Rectal smooth muscle tissue (tissue), 1 donor: ENCODE data around the gene FCN2.

Experiments
- H3K27ac ChIP-seq: one replicate; pipeline ENCODE4 v1.7.0; 2013; ENCODE audit warnings: low read depth, low read length, inconsistent platforms
- H3K27me3 ChIP-seq: one replicate; pipeline ENCODE4 v1.7.0; 2013; ENCODE audit warnings: low read length; ENCODE audit not compliant: control insufficient read depth, insufficient read depth
- H3K36me3 ChIP-seq: one replicate; pipeline ENCODE4 v1.7.0; 2013; ENCODE audit warnings: low read length; ENCODE audit not compliant: control insufficient read depth, insufficient read depth
- H3K4me1 ChIP-seq: one replicate; pipeline ENCODE4 v1.7.0; 2013; ENCODE audit warnings: low read length; ENCODE audit not compliant: control insufficient read depth, insufficient read depth
- H3K4me3 ChIP-seq: one replicate; pipeline ENCODE4 v1.7.0; 2013; ENCODE audit warnings: low read length
- H3K9ac ChIP-seq: one replicate; pipeline ENCODE4 v1.7.0; 2013; ENCODE audit warnings: low read length

Gene FCN2

GRCh38 chr9:134877541-134877940 is 3.1 kb upstream of the FCN2 start:
- H3K27ac ChIP-seq = no peak overlapping the region
- no peak overlapping the region for H3K9ac ChIP-seq
- H3K4me1 ChIP-seq = no peaks in the 10 kb centered on the region
- H3K4me3 ChIP-seq = no peak overlapping the region
- H3K27me3 ChIP-seq = no peaks in the 10 kb centered on the region
- H3K36me3 ChIP-seq = no peaks in the 10 kb centered on the region

GRCh38 chr9:134879664-134880483 is 736 bp upstream of the FCN2 start:
- Histone ChIP-seq H3K27ac (no peak overlapping the region), H3K4me1 (no peaks in the 10 kb centered on the region), H3K9ac (no peak overlapping the region), H3K27me3 (no peaks in the 10 kb centered on the region), H3K36me3 (no peaks in the 10 kb centered on the region), H3K4me3 (no peak overlapping the region)

- Histone ChIP-seq H3K27me3 (no peaks in the 10 kb centered on the region), H3K9ac (no peak overlapping the region)
These were observed 682 bp downstream of the FCN2 start for GRCh38 chr9:134881313-134881670.

GRCh38 chr9:134882204-134882785 is 1.7 kb downstream of the FCN2 start:
- H3K4me3 ChIP-seq = no peak overlapping the region
- no peak overlapping the region for H3K9ac ChIP-seq
- H3K4me1 ChIP-seq = no peaks in the 10 kb centered on the region

More at GRCh38 chr9:134881313-134881670, 682 bp downstream of the FCN2 start:
- Histone ChIP-seq H3K4me1 (no peaks in the 10 kb centered on the region), H3K27ac (no peak overlapping the region), H3K4me3 (no peak overlapping the region), H3K36me3 (no peaks in the 10 kb centered on the region)

GRCh38 chr9:134883040-134883782 is 2.6 kb downstream of the FCN2 start:
- Histone ChIP-seq H3K4me1 (no peaks in the 10 kb centered on the region), H3K9ac (no peak overlapping the region), H3K27me3 (no peaks in the 10 kb centered on the region), H3K36me3 (no peaks in the 10 kb centered on the region), H3K27ac (no peak overlapping the region), H3K4me3 (no peak overlapping the region)

More at GRCh38 chr9:134882204-134882785, 1.7 kb downstream of the FCN2 start:
- H3K27me3 ChIP-seq = no peaks in the 10 kb centered on the region
- H3K36me3 ChIP-seq = no peaks in the 10 kb centered on the region
- no peak overlapping the region for H3K27ac ChIP-seq

GRCh38 chr9:134884492-134884891 is 3.9 kb downstream of the FCN2 start:
- H3K36me3 ChIP-seq = no peaks in the 10 kb centered on the region
- no peaks in the 10 kb centered on the region for H3K4me1 ChIP-seq
- no peak overlapping the region for H3K27ac ChIP-seq
- H3K9ac ChIP-seq = no peak overlapping the region
- no peaks in the 10 kb centered on the region for H3K27me3 ChIP-seq
- H3K4me3 ChIP-seq = no peak overlapping the region

GRCh38 chr9:134885001-134885678 is 4.5 kb downstream of the FCN2 start:
- Histone ChIP-seq H3K27ac (no peak overlapping the region), H3K9ac (no peak overlapping the region)

GRCh38 chr9:134885679-134886412 is 5.2 kb downstream of the FCN2 start:
- no peak overlapping the region for H3K4me3 ChIP-seq
- no peak overlapping the region for H3K27ac ChIP-seq
- no peak overlapping the region for H3K9ac ChIP-seq
- no peaks in the 10 kb centered on the region for H3K4me1 ChIP-seq
- H3K27me3 ChIP-seq = no peaks in the 10 kb centered on the region
- H3K36me3 ChIP-seq = no peaks in the 10 kb centered on the region

More at GRCh38 chr9:134885001-134885678, 4.5 kb downstream of the FCN2 start:
- Histone ChIP-seq H3K4me1 (no peaks in the 10 kb centered on the region), H3K36me3 (no peaks in the 10 kb centered on the region), H3K4me3 (no peak overlapping the region), H3K27me3 (no peaks in the 10 kb centered on the region)

- H3K36me3 ChIP-seq = no peaks in the 10 kb centered on the region
- H3K4me3 ChIP-seq = no peak overlapping the region
- H3K27ac ChIP-seq = no peak overlapping the region
- no peaks in the 10 kb centered on the region for H3K4me1 ChIP-seq
- no peak overlapping the region for H3K9ac ChIP-seq
- no peaks in the 10 kb centered on the region for H3K27me3 ChIP-seq
These were observed 5.9 kb downstream of the FCN2 start for GRCh38 chr9:134886413-134886913.

- no peak overlapping the region for H3K9ac ChIP-seq
- no peaks in the 10 kb centered on the region for H3K27me3 ChIP-seq
- no peaks in the 10 kb centered on the region for H3K36me3 ChIP-seq
- H3K27ac ChIP-seq = no peak overlapping the region
- H3K4me1 ChIP-seq = no peaks in the 10 kb centered on the region
- no peak overlapping the region for H3K4me3 ChIP-seq
These were observed 6.6 kb downstream of the FCN2 start for GRCh38 chr9:134887219-134887618.

GRCh38 chr9:134887686-134888602 is 7.3 kb downstream of the FCN2 start:
- Histone ChIP-seq H3K4me3 (no peak overlapping the region), H3K4me1 (no peaks in the 10 kb centered on the region), H3K9ac (no peak overlapping the region), H3K27ac (no peak overlapping the region), H3K27me3 (no peaks in the 10 kb centered on the region), H3K36me3 (no peaks in the 10 kb centered on the region)
